ENCODE measurements around the gene TMC1. TPM values are rescaled to one million over a fixed set of nuclear protein-coding genes. Genes with fewer than 3 reads are reported as not detected.
"Not testable (repeated sequence)": the region's sequence is repeated elsewhere in the genome, so short reads cannot be mapped to it uniquely, and the experiment has no call there.

TMC1 gene
- not detected for total RNA-seq

DNA sequence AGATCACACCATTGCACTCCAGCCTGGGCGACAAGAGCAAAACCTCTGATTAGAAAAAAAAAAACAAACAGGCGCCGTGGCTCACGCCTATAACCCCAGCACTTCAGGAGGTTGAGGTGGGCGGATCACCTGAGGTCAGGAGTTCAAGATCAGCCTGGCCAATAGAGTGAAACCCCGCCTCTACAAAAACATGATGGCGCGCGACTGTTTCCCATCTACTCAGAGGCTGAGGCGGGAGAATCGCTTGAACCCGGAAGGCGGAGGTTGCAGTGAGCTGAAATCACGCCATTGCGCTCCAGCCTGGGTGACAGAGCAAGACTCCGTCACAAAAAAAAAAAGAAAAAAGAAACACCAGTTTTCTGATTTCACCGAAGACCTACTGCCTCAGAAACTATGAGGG, at the start of gene TMC1:
Gene TMC1 (plus strand): TSS at position 193 of the 400 bp plus-strand sequence. CDS start 127,041 bp downstream, outside the sequence.
- intact Hi-C loops (cut with DNase I, micrococcal nuclease) = loop anchor here in 1 of 2 experiments (10.0 kb wide), 3 partner anchors 63 to 757 kb away; partner anchors contain the start of genes ABHD17B, C9orf85 and CEMIP2

DNA sequence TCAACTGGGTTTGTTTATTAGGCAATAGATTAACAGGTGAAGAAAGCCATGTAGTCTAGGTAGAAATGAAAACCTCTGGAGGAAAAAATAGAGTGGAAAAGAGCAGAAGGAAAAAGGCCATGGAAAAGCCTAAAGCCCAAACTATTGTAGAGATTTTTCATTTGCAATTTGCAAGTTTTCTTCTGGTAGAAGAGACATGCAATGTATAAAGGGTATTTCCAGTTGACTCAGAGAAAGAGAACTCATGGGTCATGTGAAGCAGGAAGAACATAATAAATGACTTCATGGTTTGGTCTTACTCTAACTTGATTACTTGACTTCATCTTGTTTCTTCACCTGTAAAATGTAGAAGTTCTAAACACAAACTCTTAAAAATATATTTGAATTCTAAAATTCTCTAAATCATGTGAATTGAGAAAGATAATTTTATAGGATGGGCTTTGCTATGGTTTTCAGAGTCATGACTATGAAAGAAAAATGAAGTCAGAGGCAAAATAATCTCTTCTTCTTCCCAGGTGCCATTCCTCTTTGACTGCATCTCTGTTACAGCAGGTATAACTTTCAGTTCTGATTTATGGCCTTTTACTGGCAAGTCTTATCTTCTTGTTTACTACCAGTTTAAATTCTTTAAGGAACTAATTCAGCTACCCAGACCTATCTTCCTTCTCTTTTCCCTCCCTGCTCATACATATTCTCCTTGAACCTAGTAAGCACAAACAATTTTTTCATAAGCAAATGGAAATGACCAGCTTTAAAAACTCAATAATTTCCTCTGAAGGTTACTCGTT, 47.7 kb upstream of the TMC1 start:
- CTCF ChIA-PET = no interaction called here
- intact Hi-C loops (cut with DNase I, micrococcal nuclease) = loop anchor here in 1 of 2 experiments (1.0 to 2.0 kb wide), 2 partner anchors 36 to 53 kb away; no protein-coding TSS in a partner anchor
- Mint-ChIP-seq H3K27ac (peak overlapping the region; percentile 88), H3K4me3 (no peak overlapping the region), H3K36me3 (ENCODE audit: low read depth) (no peaks in the 10 kb centered on the region), H3K4me1 (peaks cover 40% of the 10 kb centered on the region), H3K9me3 (ENCODE audit: low read depth) (no peaks in the 10 kb centered on the region), H3K27me3 (no peaks in the 10 kb centered on the region)
- POLR2A ChIA-PET = interaction anchor here (0.7 kb wide), 1 partner anchor 556 kb away, joined by 3 read pairs; no protein-coding TSS in a partner anchor
- no peak for DNase-seq
- peak; percentile 83 for ATAC-seq

More for the DNA sequence above, at the start of gene TMC1:
- H3K36me3 Mint-ChIP-seq (ENCODE audit: low read depth); H3K27me3 Mint-ChIP-seq; DNase-seq; H3K4me3 Mint-ChIP-seq; H3K27ac Mint-ChIP-seq; CTCF ChIA-PET; ATAC-seq; POLR2A ChIA-PET; H3K9me3 Mint-ChIP-seq (ENCODE audit: low read depth): not testable (repeated sequence)
- H3K4me1 Mint-ChIP-seq = peaks cover 17% of the 10 kb centered on the region

DNA sequence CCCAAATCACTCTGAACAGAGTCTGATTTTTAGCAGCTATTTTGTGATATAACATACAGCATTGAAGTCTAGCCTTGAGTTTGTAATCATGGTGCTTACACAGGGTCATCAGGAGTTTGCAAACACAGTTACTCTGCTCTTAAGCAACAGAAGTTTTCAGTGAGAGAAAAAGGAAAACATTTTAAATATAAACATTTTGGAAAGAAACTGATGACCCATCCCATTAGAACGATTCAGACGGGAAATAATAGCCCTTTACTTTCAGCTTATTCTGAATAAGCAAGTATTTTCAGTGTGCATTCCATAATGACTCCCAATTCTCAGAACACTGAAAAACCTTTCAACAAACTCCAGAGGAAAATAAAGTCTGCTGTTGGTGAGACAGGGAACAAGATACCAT, 46.7 kb upstream of the TMC1 start:
- DNase-seq (no peak), ATAC-seq (no peak)
- H3K27ac Mint-ChIP-seq = no peak overlapping the region
- CTCF ChIA-PET = interaction anchor here (1.0 kb wide), 1 partner anchor 105 kb away, joined by 3 read pairs; no protein-coding TSS in a partner anchor
- H3K4me3 Mint-ChIP-seq = no peak overlapping the region
- H3K27me3 Mint-ChIP-seq = no peaks in the 10 kb centered on the region
- intact Hi-C loops (cut with DNase I, micrococcal nuclease) = loop anchor here in 1 of 2 experiments (5.0 kb wide), 2 partner anchors 118 to 692 kb away; no protein-coding TSS in a partner anchor
- no peaks in the 10 kb centered on the region for H3K9me3 Mint-ChIP-seq (ENCODE audit: low read depth)
- H3K4me1 Mint-ChIP-seq = peaks cover 48% of the 10 kb centered on the region
- POLR2A ChIA-PET = interaction anchor here (0.7 kb wide), 1 partner anchor 555 kb away, joined by 3 read pairs; no protein-coding TSS in a partner anchor
- H3K36me3 Mint-ChIP-seq (ENCODE audit: low read depth) = no peaks in the 10 kb centered on the region

GRCh38 chr9:72476100-72476499, 45.3 kb upstream of the TMC1 start:
- Mint-ChIP-seq H3K36me3 (ENCODE audit: low read depth) (no peaks in the 10 kb centered on the region), H3K27me3 (no peaks in the 10 kb centered on the region), H3K27ac (no peak overlapping the region), H3K4me3 (no peak overlapping the region), H3K4me1 (peaks cover 48% of the 10 kb centered on the region), H3K9me3 (ENCODE audit: low read depth) (no peaks in the 10 kb centered on the region)
- ChIA-PET CTCF (interaction anchor here (0.6 kb wide), 1 partner anchor 19 kb away, joined by 3 read pairs; no protein-coding TSS in a partner anchor), POLR2A (no interaction called here)
- DNase-seq = no peak
- no peak for ATAC-seq
- intact Hi-C loops (cut with DNase I, micrococcal nuclease) = loop anchor here (2.0 to 5.0 kb wide), 4 partner anchors 33 to 694 kb away; partner anchors contain the start of gene ZFAND5 (in 2 of the 2)

DNA sequence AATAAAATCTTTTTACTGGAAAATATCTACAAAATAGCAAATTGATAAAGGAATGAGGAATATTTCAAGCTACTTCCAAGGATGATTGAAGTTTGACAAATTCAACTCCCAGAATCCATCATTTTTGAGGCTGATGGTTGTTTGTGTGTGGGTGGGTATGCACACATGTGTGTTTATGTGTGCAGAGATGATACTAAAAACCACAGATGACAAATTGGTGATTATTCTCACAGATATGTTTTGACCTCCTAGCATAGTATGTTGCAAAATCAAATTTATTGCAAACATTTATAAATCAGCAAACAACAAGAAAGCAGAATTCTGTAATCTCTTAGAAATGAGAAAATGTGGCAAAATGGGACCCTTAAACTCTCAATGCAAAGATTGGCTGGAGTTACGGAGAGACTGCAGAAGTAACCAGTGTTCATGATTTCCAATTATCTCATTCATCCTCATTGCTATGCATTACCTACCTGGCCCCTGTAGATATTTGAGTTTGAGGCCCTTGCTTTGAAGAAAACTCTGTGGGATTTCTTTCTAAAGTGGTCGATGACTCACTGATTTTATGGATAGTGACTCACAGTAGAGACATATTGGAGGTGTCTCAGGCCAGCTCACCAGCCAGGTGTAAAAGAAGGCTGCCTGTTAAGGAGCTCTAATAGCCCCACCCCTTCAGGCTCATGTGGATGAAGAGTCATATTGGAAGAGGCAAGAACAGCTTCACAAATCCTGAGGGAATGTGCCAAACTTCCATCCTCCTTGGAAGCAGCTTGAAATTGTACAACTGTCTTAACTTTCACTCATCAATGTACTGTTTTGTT, 44.6 kb upstream of the TMC1 start:
- H3K4me3 Mint-ChIP-seq = no peak overlapping the region
- no peaks in the 10 kb centered on the region for H3K27me3 Mint-ChIP-seq
- POLR2A ChIA-PET = no interaction called here
- H3K27ac Mint-ChIP-seq = no peak overlapping the region
- DNase-seq (peak; percentile 59), ATAC-seq (peak; percentile 86)
- intact Hi-C loops (cut with DNase I, micrococcal nuclease) = loop anchor here (1.0 to 5.0 kb wide), 5 partner anchors 34 to 695 kb away; partner anchors contain the start of gene ZFAND5 (in 2 of the 2)
- CTCF ChIA-PET = interaction anchor here (0.6 kb wide), 1 partner anchor 50 kb away, joined by 3 read pairs; no protein-coding TSS in a partner anchor
- no peaks in the 10 kb centered on the region for H3K36me3 Mint-ChIP-seq (ENCODE audit: low read depth)
- H3K9me3 Mint-ChIP-seq (ENCODE audit: low read depth) = no peaks in the 10 kb centered on the region
- peaks cover 48% of the 10 kb centered on the region for H3K4me1 Mint-ChIP-seq

- Mint-ChIP-seq H3K4me3 (no peak overlapping the region), H3K27ac (no peak overlapping the region), H3K27me3 (no peaks in the 10 kb centered on the region), H3K36me3 (ENCODE audit: low read depth) (no peaks in the 10 kb centered on the region), H3K9me3 (ENCODE audit: low read depth) (no peaks in the 10 kb centered on the region), H3K4me1 (peaks cover 45% of the 10 kb centered on the region)
- ChIA-PET CTCF (no interaction called here), POLR2A (no interaction called here)
- peak; percentile 29 for DNase-seq
- ATAC-seq = peak; percentile 61
- intact Hi-C loops (cut with DNase I, micrococcal nuclease) = loop anchor here (1.0 to 5.0 kb wide), 5 partner anchors 35 to 696 kb away; partner anchors contain the start of gene ZFAND5 (in 2 of the 2)
Measured at GRCh38 chr9:72477930-72478518, 43.4 kb upstream of the TMC1 start.

DNA sequence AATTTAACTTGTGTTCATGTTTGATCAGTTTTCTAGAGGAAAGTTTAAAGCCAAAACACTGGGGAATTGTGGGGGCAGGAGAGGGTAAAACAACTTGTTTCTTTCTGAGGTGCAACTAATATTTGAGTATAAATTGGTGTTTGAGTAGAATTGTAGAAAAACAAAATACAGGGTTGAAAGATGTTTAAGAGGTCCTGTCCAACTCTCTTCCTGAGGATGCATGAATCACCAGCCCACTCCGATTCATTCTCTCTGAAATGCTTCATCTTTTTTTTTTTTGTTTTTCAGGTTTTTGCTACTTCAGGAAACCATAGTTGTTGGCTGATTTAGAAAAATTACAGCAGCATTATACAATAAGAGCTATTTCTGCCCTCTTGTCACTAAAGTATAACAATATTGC, 42.4 kb upstream of the TMC1 start:
- Mint-ChIP-seq H3K27me3 (no peaks in the 10 kb centered on the region), H3K4me3 (no peak overlapping the region), H3K27ac (no peak overlapping the region), H3K36me3 (ENCODE audit: low read depth) (no peaks in the 10 kb centered on the region), H3K4me1 (peaks cover 36% of the 10 kb centered on the region), H3K9me3 (ENCODE audit: low read depth) (no peaks in the 10 kb centered on the region)
- ATAC-seq (no peak), DNase-seq (no peak)
- ChIA-PET CTCF (no interaction called here), POLR2A (no interaction called here)
- intact Hi-C loops (cut with DNase I, micrococcal nuclease) = loop anchor here in 1 of 2 experiments (5.0 kb wide), 2 partner anchors 113 to 697 kb away; no protein-coding TSS in a partner anchor

GRCh38 chr9:72480261-72480660, 41.1 kb upstream of the TMC1 start:
- H3K27me3 Mint-ChIP-seq; H3K9me3 Mint-ChIP-seq (ENCODE audit: low read depth); H3K4me3 Mint-ChIP-seq; H3K36me3 Mint-ChIP-seq (ENCODE audit: low read depth); DNase-seq; intact Hi-C loops (cut with DNase I, micrococcal nuclease); ATAC-seq; H3K27ac Mint-ChIP-seq; POLR2A ChIA-PET; CTCF ChIA-PET: not testable (repeated sequence)
- H3K4me1 Mint-ChIP-seq = peaks cover 31% of the 10 kb centered on the region

DNA sequence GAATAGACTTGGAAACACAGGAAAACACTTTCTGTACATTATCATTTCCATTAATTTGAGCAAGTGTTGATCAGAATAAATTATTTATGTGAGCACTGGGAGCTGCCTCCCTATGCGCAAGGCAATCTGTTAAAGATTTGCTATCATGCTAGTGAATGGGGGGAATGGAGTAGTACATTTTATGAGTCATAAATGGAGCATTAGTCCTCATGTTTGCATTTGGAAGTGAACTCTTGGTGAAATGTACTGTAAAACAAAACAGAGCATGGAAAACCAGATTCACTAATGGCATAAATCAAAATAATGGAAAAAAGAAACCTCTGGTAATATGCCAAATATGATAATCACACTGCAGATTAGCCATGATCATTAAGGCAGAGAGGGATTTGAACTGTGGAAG, 40.5 kb upstream of the TMC1 start:
- CTCF ChIA-PET = no interaction called here
- no peaks in the 10 kb centered on the region for H3K9me3 Mint-ChIP-seq (ENCODE audit: low read depth)

GRCh38 chr9:72485821-72486593, 35.4 kb upstream of the TMC1 start:
- intact Hi-C loops (cut with DNase I, micrococcal nuclease) = no loop called here
- POLR2A ChIA-PET = no interaction called here
- no peak for ATAC-seq

More for the DNA sequence above, 40.5 kb upstream of the TMC1 start:
- Mint-ChIP-seq H3K27ac (no peak overlapping the region), H3K4me1 (peaks cover 31% of the 10 kb centered on the region), H3K4me3 (no peak overlapping the region), H3K27me3 (no peaks in the 10 kb centered on the region), H3K36me3 (ENCODE audit: low read depth) (no peaks in the 10 kb centered on the region)
- POLR2A ChIA-PET = no interaction called here
- intact Hi-C loops (cut with DNase I, micrococcal nuclease) = no loop called here
- ATAC-seq = no peak
- no peak for DNase-seq

More at GRCh38 chr9:72485821-72486593, 35.4 kb upstream of the TMC1 start:
- CTCF ChIA-PET = interaction anchor here (1.0 kb wide), 1 partner anchor 106 kb away, joined by 3 read pairs; no protein-coding TSS in a partner anchor
- H3K4me3 Mint-ChIP-seq = no peak overlapping the region
- H3K4me1 Mint-ChIP-seq = no peaks in the 10 kb centered on the region
- no peak for DNase-seq
- H3K36me3 Mint-ChIP-seq (ENCODE audit: low read depth) = no peaks in the 10 kb centered on the region
- no peak overlapping the region for H3K27ac Mint-ChIP-seq
- H3K27me3 Mint-ChIP-seq = peaks cover 2% of the 10 kb centered on the region
- no peaks in the 10 kb centered on the region for H3K9me3 Mint-ChIP-seq (ENCODE audit: low read depth)
